ENCODE results near the gene GTPBP4. TPM values are rescaled to one million over a fixed set of nuclear protein-coding genes. Genes with fewer than 3 reads are reported as not detected.

The GTPBP4 gene
- total RNA-seq, 1 donor = 38.9 TPM

DNA sequence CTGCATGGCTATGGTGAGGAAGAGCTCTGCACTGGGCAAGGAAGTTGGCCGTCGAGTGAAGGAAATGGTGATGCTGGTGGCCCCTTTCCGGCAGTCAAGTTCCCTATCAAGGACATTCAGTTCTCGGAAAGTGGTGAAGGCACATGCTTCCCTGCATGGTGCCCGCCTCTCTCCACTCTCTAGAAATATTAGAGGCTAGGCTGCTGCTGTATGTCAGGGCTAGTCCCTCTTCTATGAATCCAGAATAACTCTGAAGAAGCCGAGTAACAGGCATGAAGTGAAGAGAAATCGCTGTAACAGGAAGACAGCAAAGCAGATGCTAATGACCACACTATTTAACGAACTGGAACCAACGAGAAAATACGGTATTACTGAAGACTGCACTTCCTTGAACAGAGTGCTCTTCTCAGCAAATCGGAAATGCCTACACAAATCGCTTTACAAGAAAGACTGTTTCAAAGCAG lies 55.3 kb downstream of the GTPBP4 start:
- TF ChIP-seq, protein P1, sequence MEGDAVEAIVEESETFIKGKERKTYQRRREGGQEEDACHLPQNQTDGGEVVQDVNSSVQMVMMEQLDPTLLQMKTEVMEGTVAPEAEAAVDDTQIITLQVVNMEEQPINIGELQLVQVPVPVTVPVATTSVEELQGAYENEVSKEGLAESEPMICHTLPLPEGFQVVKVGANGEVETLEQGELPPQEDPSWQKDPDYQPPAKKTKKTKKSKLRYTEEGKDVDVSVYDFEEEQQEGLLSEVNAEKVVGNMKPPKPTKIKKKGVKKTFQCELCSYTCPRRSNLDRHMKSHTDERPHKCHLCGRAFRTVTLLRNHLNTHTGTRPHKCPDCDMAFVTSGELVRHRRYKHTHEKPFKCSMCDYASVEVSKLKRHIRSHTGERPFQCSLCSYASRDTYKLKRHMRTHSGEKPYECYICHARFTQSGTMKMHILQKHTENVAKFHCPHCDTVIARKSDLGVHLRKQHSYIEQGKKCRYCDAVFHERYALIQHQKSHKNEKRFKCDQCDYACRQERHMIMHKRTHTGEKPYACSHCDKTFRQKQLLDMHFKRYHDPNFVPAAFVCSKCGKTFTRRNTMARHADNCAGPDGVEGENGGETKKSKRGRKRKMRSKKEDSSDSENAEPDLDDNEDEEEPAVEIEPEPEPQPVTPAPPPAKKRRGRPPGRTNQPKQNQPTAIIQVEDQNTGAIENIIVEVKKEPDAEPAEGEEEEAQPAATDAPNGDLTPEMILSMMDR (IDR thresholded peaks at IDR 0.05; ENCODE audit: insufficient read depth, low read depth, low read length) = no peak
- no peak for DNase-seq (ENCODE audit: low read depth)

DNA sequence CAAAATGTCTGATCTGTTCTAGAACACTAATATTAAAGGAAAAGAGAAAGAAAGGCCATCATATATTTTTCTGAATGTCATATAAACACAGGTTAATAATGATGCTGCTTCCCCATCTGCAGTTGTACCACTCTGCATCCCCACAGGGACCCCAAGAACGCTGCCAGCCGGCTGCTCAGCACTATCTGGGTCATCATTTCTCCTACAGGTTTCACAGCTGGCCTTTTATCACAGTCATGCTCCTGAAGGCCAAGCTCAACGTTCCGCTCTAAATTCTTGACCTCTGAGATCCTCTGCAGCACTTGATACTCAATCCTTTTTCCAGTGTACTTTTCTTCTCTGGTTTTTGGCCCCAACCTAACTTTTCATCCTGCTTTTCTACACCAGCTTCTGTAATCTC lies 55.9 kb downstream of the GTPBP4 start:
- no peak overlapping the region for H3K4me3 ChIP-seq (ENCODE audit: low read depth, low read length)
- TF ChIP-seq, protein P1 (IDR thresholded peaks at IDR 0.05; ENCODE audit: insufficient read depth, low read depth, low read length) = no peak
- no peak for DNase-seq (ENCODE audit: low read depth)

More for the DNA sequence above, 55.3 kb downstream of the GTPBP4 start:
- H3K4me3 ChIP-seq (ENCODE audit: low read depth, low read length) = no peak overlapping the region

DNA sequence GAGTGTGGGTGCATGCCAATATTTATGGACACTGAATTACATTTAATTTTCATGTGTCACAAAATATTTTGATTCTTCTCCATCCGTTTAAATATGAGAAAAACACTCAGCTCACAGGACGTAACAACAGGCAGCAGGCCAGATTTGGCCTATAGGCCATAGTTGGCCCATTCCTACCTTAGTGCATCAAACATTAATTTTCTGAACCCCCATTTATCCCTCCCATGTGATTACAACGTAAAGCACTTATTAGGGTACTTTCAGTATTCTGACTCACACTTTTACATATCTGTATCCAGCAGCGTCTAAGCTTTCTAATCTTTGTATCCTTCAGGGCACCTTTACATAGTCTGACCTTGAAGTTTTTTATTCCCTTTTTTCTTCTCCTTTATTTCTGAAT lies 56.7 kb downstream of the GTPBP4 start:
- DNase-seq (ENCODE audit: low read depth) = no peak
- TF ChIP-seq, protein P1 (IDR thresholded peaks at IDR 0.05; ENCODE audit: insufficient read depth, low read depth, low read length) = no peak
- no peak overlapping the region for H3K4me3 ChIP-seq (ENCODE audit: low read depth, low read length)

DNA sequence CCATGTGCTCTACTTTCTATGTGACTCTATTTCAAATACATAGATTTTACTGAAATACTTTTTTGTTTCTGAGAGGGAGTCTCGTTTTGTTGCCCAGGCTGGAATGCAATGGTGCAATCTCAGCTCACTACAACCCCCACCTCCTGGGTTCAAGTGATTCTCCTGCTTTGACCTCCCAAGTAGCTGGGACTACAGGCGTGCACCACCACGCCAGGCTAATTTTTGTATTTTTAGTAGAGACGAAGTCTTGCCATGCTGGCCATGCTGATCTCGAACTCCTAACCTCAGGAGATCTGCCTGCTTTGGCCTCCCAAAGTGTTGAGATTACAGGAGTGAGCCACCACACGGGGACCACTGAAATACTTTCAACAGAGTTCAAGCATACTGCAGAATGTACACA lies 57.2 kb downstream of the GTPBP4 start:
- H3K4me3 ChIP-seq (ENCODE audit: low read depth, low read length) = no peak overlapping the region
- DNase-seq (ENCODE audit: low read depth) = no peak
- TF ChIP-seq, protein P1 (IDR thresholded peaks at IDR 0.05; ENCODE audit: insufficient read depth, low read depth, low read length) = no peak

DNA sequence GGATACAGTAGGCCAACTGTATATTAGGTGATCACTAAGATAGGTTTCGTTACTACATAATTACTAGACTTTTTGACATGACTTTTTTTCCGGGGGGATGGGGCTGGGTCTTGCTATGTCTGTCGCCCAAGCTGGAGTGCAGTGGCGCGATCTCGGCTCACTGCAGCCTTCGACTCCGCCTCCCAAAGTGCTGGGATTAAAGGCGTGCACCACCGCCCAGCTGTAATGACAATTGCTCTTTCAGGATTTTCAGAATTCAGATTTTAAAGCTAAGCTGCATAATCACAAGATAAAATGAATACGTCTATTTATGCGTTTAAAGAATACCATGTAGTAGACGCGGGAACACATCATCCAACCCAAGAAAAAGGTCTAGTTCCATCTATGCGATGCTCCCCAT lies 59.7 kb downstream of the GTPBP4 start:
- no peak for DNase-seq (ENCODE audit: low read depth)
- TF ChIP-seq, protein P1 (IDR thresholded peaks at IDR 0.05; ENCODE audit: insufficient read depth, low read depth, low read length) = no peak
- peak overlapping the region; percentile 84 for H3K4me3 ChIP-seq (ENCODE audit: low read depth, low read length)

DNA sequence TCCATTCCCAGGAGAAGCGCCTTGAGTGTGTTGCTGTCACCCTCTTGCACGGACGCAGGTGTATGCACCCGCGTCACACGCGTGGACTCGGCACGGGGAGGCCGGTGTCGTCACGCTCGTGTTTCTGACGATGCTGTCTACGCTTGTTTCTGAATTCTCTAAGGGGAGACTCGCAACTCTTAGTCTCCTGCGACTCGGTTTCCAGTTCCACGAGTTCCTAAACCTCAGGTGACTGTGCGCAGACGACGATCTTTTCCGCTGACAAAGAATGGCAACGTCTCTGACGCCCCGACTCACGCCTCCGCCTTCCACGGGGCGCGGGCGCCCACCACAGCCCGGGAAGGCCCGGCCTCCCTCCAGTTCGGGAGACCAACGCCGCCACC lies 60.1 kb downstream of the GTPBP4 start:
- peak overlapping the region; percentile 84 for H3K4me3 ChIP-seq (ENCODE audit: low read depth, low read length)
- TF ChIP-seq, protein P1 (IDR thresholded peaks at IDR 0.05; ENCODE audit: insufficient read depth, low read depth, low read length) = no peak
- peak; percentile 67 for DNase-seq (ENCODE audit: low read depth)

DNA sequence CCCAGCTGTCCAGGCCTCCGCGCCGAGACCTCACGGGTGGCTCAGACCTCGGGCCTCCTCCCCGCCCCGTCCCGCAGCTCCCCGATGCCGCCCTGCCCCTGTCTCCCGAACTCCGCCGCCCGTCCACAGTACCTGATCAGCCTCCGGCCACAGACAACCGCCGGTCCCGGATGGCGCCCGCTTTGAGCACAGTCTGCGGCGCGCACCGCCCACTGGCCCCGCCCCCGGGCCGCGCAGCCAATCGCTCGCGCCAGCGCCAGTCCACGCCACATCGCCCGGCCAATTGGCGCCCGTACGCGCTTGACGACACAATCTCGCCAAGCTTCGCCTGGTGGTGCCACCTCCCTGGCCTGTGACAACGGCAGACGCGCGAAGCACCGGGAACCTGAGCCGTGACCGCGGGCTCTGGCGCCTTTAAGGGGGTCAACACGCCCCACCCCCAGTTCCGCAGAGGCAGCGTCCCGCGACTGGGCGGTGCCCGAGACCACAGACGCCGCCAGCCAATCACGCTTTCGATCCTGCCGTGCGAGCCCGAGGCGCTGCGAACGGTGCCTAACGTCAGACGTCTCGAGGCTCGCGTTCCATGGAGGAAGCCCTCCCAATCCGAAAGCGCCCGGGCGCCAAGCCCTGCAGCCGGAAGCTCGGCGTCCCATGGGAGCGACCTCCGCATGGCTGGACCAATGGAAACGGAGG lies 60.6 kb downstream of the GTPBP4 start, which contains the start of gene IDI1:
Gene IDI1 (minus strand): TSS at position 388 of the 693 bp plus-strand sequence. CDS start 116 bp downstream, at position 272.
- TF ChIP-seq, protein P1 (IDR thresholded peaks at IDR 0.05; ENCODE audit: insufficient read depth, low read depth, low read length) = no peak
- DNase-seq (ENCODE audit: low read depth) = peak; percentile 99
- peak within 1 kb of the TSS; percentile 84 for H3K4me3 ChIP-seq (ENCODE audit: low read depth, low read length)
